CD4-positive, alpha-beta T cell (primary cell): ENCODE measurements around the gene PIGU. TPM values are rescaled to one million over a fixed set of nuclear protein-coding genes. Genes with fewer than 3 reads are reported as not detected.

Experiments
- ATAC-seq: fragments of 200-7000 bp; cut with Tn5 transposase; one replicate; pipeline ENCODE4 v1.10.0; 2022; ENCODE audit warnings: mild to moderate bottlenecking; ENCODE audit not compliant: poor library complexity
- CTCF ChIA-PET: fragments of 350-600 bp; sonication (Branson Sonifier 250); formaldehyde crosslinking; loops from one replicate; lab custom pipeline; 2021; ENCODE audit warnings: antibody characterized with exemption, inconsistent platforms; lab: Charles Lee
- POLR2A ChIA-PET: fragments of 350-600 bp; sonication (Branson Sonifier 250); formaldehyde crosslinking; loops from one replicate; lab custom pipeline; 2021; ENCODE audit warnings: antibody characterized with exemption, inconsistent platforms; lab: Charles Lee
- DNase-seq, 14 experiments: peaks; one replicate each; pipeline ENCODE4 v3.0.0-alpha.2; 2013 to 2020; ENCODE audit warnings: mixed read lengths in 2 of 14
- H3K27ac ChIP-seq, 2 donors: one replicate each; pipeline versions ENCODE4 v1.5.1 to v1.7.0; 2013; ENCODE audit warnings: low read length in 2 of 2, low read depth in 1 of 2, mild to moderate bottlenecking in 1 of 2
- H3K27me3 ChIP-seq, 2 experiments: 1 replicate in 1 of 2; 2 replicates in 1 of 2; pipeline versions ENCODE4 v1.6.1 to v1.7.0; 2013; ENCODE audit warnings: low read length in 2 of 2, control low read depth in 1 of 2, mild to moderate bottlenecking in 1 of 2, moderate library complexity in 1 of 2; ENCODE audit not compliant: insufficient read depth in 2 of 2, control insufficient read depth in 1 of 2
- H3K36me3 ChIP-seq: one replicate; pipeline ENCODE4 v1.6.1; 2013; ENCODE audit warnings: low read length, control low read depth; ENCODE audit not compliant: insufficient read depth
- H3K4me1 ChIP-seq: one replicate; pipeline ENCODE4 v1.6.1; 2013; ENCODE audit warnings: low read length, control low read depth; ENCODE audit not compliant: insufficient read depth
- H3K4me3 ChIP-seq: one replicate; pipeline ENCODE4 v1.5.1; 2013; ENCODE audit warnings: mild to moderate bottlenecking, low read length, moderate library complexity
- H3K9me3 ChIP-seq, 2 experiments: 1 replicate in 1 of 2; 2 replicates in 1 of 2; pipeline versions ENCODE4 v1.6.1 to v1.7.0; 2013; ENCODE audit warnings: low read length in 2 of 2, mild to moderate bottlenecking in 2 of 2, control low read depth in 1 of 2, moderate library complexity in 1 of 2; ENCODE audit not compliant: control insufficient read depth in 1 of 2, insufficient read depth in 1 of 2
- H3K27ac Mint-ChIP-seq: one replicate; pipeline ENCODE4 v1.8.0; 2020; ENCODE audit warnings: mixed read lengths
- H3K27me3 Mint-ChIP-seq: one replicate; pipeline ENCODE4 v1.8.0; 2021; ENCODE audit warnings: mixed read lengths
- H3K36me3 Mint-ChIP-seq: one replicate; pipeline ENCODE4 v1.8.0; 2021; ENCODE audit warnings: low read depth, mixed read lengths
- H3K4me1 Mint-ChIP-seq: one replicate; pipeline ENCODE4 v1.8.0; 2021; ENCODE audit warnings: low read depth, mixed read lengths
- H3K4me3 Mint-ChIP-seq: one replicate; pipeline ENCODE4 v1.8.0; 2020; ENCODE audit warnings: mild to moderate bottlenecking, mixed read lengths
- H3K9me3 Mint-ChIP-seq: one replicate; pipeline ENCODE4 v1.8.0; 2020; ENCODE audit warnings: mixed read lengths
- CTCF ChIP-seq: fragments of 200-600 bp; IDR thresholded peaks from one replicate; pipeline ENCODE4 v1.8.0; 2022; ENCODE audit warnings: antibody characterized with exemption, mild to moderate bottlenecking
- intact Hi-C, 2 experiments: fragments of 100-400 bp; cut with DNase I in 1 of 2; cut with micrococcal nuclease in 1 of 2; formaldehyde crosslinking; loops; one replicate each; pipeline versions ENCODE4 v1.15.1 to v1.9.0; 2023 to 2025; cut with DNase I, micrococcal nuclease
- total RNA-seq, 174 experiments: library from RNA in 2 of 174; stranded (reverse) in 2 of 174; gene quantifications; one replicate each; pipeline ENCODE4 v1.2.3 and lab custom pipeline; 2021 to 2026

Gene PIGU
- total RNA-seq, 2 experiments from 2014 or later: 4.6 to 5.5 TPM

- Mint-ChIP-seq H3K9me3 (no peaks in the 10 kb centered on the region), H3K4me1 (peaks cover 22% of the 10 kb centered on the region), H3K27ac (peak overlapping the region; percentile 80), H3K36me3 (peaks cover 63% of the 10 kb centered on the region), H3K27me3 (no peaks in the 10 kb centered on the region), H3K4me3 (no peak overlapping the region)
- Histone ChIP-seq H3K27me3 (no peaks in the 10 kb centered on the region), H3K4me1 (peaks cover 19% of the 10 kb centered on the region), H3K4me3 (no peak overlapping the region), H3K36me3 (peaks cover 22% of the 10 kb centered on the region), H3K9me3 (no peaks in the 10 kb centered on the region), H3K27ac (no peak overlapping the region)
- CTCF ChIA-PET: no interaction called here
- TF ChIP-seq CTCF: no peak
- DNase-seq (no peak), ATAC-seq (no peak)
- POLR2A ChIA-PET: interaction anchor here (1.0 kb wide), 1 partner anchor 17 kb away, joined by 3 read pairs; no protein-coding TSS in a partner anchor
- intact Hi-C loops: no loop called here
These were observed 97.5 kb downstream of the PIGU start for GRCh38 chr20:34579191-34579978.

- ChIA-PET POLR2A (no interaction called here), CTCF (no interaction called here)
- Mint-ChIP-seq H3K27me3 (no peaks in the 10 kb centered on the region), H3K4me1 (peaks cover 22% of the 10 kb centered on the region), H3K27ac (no peak overlapping the region), H3K9me3 (no peaks in the 10 kb centered on the region), H3K4me3 (no peak overlapping the region), H3K36me3 (peaks cover 64% of the 10 kb centered on the region)
- intact Hi-C loops: no loop called here
- no peak for DNase-seq
- Histone ChIP-seq H3K36me3 (peaks cover 18% of the 10 kb centered on the region), H3K27ac (no peak overlapping the region), H3K9me3 (no peaks in the 10 kb centered on the region), H3K27me3 (no peaks in the 10 kb centered on the region), H3K4me3 (no peak overlapping the region), H3K4me1 (peaks cover 19% of the 10 kb centered on the region)
- no peak for TF ChIP-seq CTCF
- no peak for ATAC-seq
These were observed 98.4 kb downstream of the PIGU start for GRCh38 chr20:34578521-34578920.

- Mint-ChIP-seq H3K27ac (no peak overlapping the region), H3K9me3 (no peaks in the 10 kb centered on the region), H3K27me3 (no peaks in the 10 kb centered on the region), H3K4me3 (no peak overlapping the region), H3K36me3 (peaks cover 64% of the 10 kb centered on the region), H3K4me1 (peaks cover 22% of the 10 kb centered on the region)
- CTCF ChIA-PET: no interaction called here
- peak in 1 of 14 experiments; percentile 28 for DNase-seq
- H3K27me3 ChIP-seq: no peaks in the 10 kb centered on the region
- no peak overlapping the region for H3K27ac ChIP-seq
- no peak overlapping the region for H3K4me3 ChIP-seq
- no peaks in the 10 kb centered on the region for H3K9me3 ChIP-seq
- POLR2A ChIA-PET: no interaction called here
- H3K36me3 ChIP-seq: peaks cover 18% of the 10 kb centered on the region
- H3K4me1 ChIP-seq: peaks cover 19% of the 10 kb centered on the region
- no peak for ATAC-seq
- TF ChIP-seq CTCF: no peak
- intact Hi-C loops: no loop called here
These were observed 98.9 kb downstream of the PIGU start for GRCh38 chr20:34578025-34578424.
